Activated naive CD8-positive, alpha-beta T cell treated with anti-CD3 and anti-CD28 coated beads, Interleukin-2, amount 10 ng/mL, durations not matched to agents 7 days and 5 days (primary cell): ENCODE results near the gene NDUFA13. TPM values are rescaled to one million over a fixed set of nuclear protein-coding genes. Genes with fewer than 3 reads are reported as not detected.
A peak's percentile ranks its signal among the peaks of the same experiment; 100 is the strongest.
"Not testable (repeated sequence)": the region's sequence is repeated elsewhere in the genome, so short reads cannot be mapped to it uniquely, and the experiment has no call there.

Experiments used
- ATAC-seq: fragments of 150-1000 bp; cut with Tn5 transposase; one replicate; pipeline ENCODE4 v1.10.0; 2021; ENCODE audit warnings: low read depth, moderate library complexity
- POLR2A ChIA-PET: fragments of 350-600 bp; sonication (Branson Sonifier 250); formaldehyde crosslinking; loops from one replicate; lab custom pipeline; 2021; ENCODE audit warnings: antibody characterized with exemption; lab: Charles Lee
- DNase-seq: peaks from one replicate; pipeline ENCODE4 v3.0.0; 2021
- H3K27ac Mint-ChIP-seq: one replicate; pipeline ENCODE4 v1.8.0; 2022; ENCODE audit warnings: mild to moderate bottlenecking, mixed read lengths
- H3K27me3 Mint-ChIP-seq: one replicate; pipeline ENCODE4 v1.8.0; 2022; ENCODE audit warnings: mild to moderate bottlenecking, moderate library complexity, mixed read lengths
- H3K36me3 Mint-ChIP-seq: one replicate; pipeline ENCODE4 v1.8.0; 2021; ENCODE audit warnings: mild to moderate bottlenecking, mixed read lengths
- H3K4me1 Mint-ChIP-seq: one replicate; pipeline ENCODE4 v1.8.0; 2021; ENCODE audit warnings: mixed read lengths
- H3K4me3 Mint-ChIP-seq: one replicate; pipeline ENCODE4 v1.8.0; 2022; ENCODE audit warnings: mild to moderate bottlenecking, moderate library complexity, mixed read lengths
- H3K9me3 Mint-ChIP-seq: one replicate; pipeline ENCODE4 v1.8.0; 2021; ENCODE audit warnings: mixed read lengths
- total RNA-seq, 2 experiments: library from RNA; stranded (reverse); gene quantifications; one replicate each; pipeline ENCODE4 v1.2.3, GENCODE V29; 2021

NDUFA13 gene
- 100 to 1,000 TPM; 306 to 336 TPM for total RNA-seq

DNA sequence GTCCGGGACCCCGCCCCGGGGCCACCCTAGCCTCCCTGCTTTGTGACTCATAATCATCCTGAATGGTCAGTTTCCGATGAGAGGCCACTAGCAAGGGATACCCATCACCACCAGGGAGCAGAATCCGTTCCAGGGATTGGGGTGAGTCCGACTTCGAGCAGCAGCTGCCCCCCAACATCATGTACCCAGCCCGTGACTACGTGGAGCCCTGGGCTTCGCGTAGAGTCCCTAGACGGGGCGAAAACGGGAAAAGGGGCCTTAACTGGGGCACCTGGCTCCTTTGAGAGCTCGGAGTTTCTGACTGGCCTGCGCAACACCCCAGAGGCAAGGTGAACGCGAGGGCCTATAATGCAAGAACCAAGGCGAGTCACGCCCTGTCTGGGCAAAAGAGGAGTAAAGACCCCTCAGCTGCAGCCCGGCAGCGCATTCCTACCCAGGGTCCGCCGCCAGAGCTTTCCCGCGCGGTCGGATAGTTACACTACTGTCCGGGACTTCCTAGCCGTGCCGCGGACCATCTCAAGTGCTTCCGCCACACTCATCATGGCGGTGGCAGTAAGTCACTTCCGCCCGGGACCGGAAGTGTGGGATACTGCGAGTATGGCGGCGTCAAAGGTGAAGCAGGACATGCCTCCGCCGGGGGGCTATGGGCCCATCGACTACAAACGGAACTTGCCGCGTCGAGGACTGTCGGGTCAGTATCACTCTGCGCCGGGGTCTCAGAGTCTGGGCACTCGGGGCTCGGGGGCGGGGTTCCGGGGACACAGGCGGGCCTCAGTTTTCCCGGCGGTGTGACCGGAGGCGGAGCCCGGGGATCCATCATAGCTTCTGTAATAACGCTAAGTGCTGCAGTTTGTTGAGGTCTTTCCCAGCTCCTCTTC is at the start of gene NDUFA13:
Gene NDUFA13, plus strand, starts transcription at position 584 of the 878 bp plus-strand sequence. Its CDS starts 14 bp downstream, at position 598.
- Mint-ChIP-seq H3K4me3 (peak within 1 kb of the TSS; percentile 89), H3K4me1 (peaks cover 18% of the 10 kb centered on the region), H3K36me3 (peaks cover 20% of the 10 kb centered on the region), H3K9me3 (no peaks in the 10 kb centered on the region), H3K27ac (peak within 1 kb of the TSS; percentile 92), H3K27me3 (no peaks in the 10 kb centered on the region)
- DNase-seq (peak; percentile 98), ATAC-seq (peak; percentile 89)
- POLR2A ChIA-PET, result interaction anchor here (0.6 to 2.1 kb wide), 20 partner anchors 8 to 993 kb away, joined by 3 to 15 read pairs (median 5); partner anchors contain the start of genes GATAD2A, MAU2, NR2C2AP and SUGP1

DNA sequence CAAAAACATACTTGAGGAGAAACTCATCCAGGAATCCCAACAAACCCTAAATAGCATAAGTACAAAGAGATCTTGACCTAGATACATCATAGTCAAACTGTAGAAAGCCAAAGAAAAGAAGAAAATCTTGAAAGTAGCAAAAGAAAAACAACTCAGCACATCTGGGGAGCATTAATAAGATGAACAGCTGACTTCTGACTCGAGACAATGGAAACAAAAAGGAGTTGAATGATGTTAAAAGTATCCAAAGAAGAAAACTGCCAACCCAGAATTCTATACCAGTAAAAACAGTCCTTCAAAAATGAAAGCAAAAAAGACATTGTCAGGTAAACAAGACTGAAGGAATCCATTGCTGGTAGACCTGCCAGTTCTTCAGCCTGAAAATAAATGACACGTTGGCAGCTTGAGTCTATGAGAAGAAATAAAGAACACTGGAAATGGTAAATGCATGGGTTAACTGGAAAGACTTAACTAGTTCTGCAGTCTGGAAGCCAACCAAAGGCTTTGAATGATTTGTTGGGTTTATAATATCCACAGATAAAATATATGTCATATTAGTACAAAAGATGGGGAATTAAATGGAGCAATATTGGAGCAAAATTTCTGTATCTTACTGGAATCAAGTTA is 47.5 kb upstream of the NDUFA13 start:
- POLR2A ChIA-PET, result interaction anchor here (0.8 to 1.4 kb wide), 2 partner anchors 9 to 10 kb away, joined by 3 to 5 read pairs; no protein-coding TSS in a partner anchor
- Mint-ChIP-seq H3K4me3 (no peak overlapping the region), H3K9me3 (peaks cover 15% of the 10 kb centered on the region), H3K27me3 (no peaks in the 10 kb centered on the region), H3K4me1 (peaks cover 22% of the 10 kb centered on the region), H3K36me3 (peaks cover 55% of the 10 kb centered on the region), H3K27ac (no peak overlapping the region)
- ATAC-seq (no peak), DNase-seq (no peak)

DNA sequence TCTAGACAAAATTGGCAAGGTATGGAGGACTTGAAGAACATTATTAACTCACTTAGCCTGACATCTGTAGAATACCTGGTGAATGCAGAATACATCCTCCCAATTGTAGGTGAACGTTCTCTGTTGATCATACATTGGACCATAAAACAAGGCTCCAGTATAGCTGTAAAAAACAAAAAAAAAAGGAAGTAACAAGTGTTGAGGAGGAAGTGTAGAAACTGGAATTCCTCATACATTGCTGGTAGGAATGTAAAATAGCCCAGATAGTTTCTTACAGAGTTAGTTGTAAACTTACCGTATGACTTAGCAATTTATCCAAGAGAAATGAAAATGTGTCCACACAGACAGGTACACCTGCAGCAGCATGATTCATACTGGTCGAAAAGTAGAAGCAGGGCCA is 45.4 kb upstream of the NDUFA13 start:
- Mint-ChIP-seq H3K36me3 (peaks cover 47% of the 10 kb centered on the region), H3K27me3 (no peaks in the 10 kb centered on the region), H3K9me3 (peaks cover 15% of the 10 kb centered on the region), H3K4me1 (peaks cover 31% of the 10 kb centered on the region), H3K27ac (peak overlapping the region; percentile 22), H3K4me3 (no peak overlapping the region)
- ATAC-seq (no peak), DNase-seq (no peak)
- POLR2A ChIA-PET, result interaction anchor here (0.6 to 0.7 kb wide), 2 partner anchors 40 to 268 kb away, joined by 3 to 5 read pairs; no protein-coding TSS in a partner anchor

DNA sequence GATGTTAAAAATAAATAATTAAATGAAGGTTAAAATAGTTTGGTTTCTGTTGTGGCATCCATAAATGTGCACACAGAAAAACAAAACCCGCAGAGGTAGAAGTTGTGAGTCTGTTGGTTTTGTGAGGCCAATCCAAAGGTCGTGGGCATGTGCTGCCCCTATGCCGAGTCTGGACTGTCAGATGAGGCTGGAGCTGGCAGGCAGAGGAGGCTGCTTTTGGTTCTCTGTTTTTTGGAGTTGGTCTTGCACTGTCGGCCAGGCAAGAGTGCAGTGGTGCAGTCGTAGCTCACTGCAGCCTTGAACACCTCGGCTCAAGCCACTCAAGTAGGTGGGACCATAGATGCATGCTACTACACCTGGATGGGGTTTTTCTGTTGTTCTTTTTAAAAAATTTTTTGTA is 44.3 kb upstream of the NDUFA13 start:
- DNase-seq (no peak), ATAC-seq (no peak)
- Mint-ChIP-seq H3K4me3 (no peak overlapping the region), H3K9me3 (peaks cover 15% of the 10 kb centered on the region), H3K4me1 (peaks cover 31% of the 10 kb centered on the region), H3K27me3 (no peaks in the 10 kb centered on the region), H3K36me3 (peaks cover 39% of the 10 kb centered on the region), H3K27ac (peak overlapping the region; percentile 50)
- POLR2A ChIA-PET, result interaction anchor here (0.6 kb wide), 1 partner anchor 21 kb away, joined by 3 read pairs; no protein-coding TSS in a partner anchor

DNA sequence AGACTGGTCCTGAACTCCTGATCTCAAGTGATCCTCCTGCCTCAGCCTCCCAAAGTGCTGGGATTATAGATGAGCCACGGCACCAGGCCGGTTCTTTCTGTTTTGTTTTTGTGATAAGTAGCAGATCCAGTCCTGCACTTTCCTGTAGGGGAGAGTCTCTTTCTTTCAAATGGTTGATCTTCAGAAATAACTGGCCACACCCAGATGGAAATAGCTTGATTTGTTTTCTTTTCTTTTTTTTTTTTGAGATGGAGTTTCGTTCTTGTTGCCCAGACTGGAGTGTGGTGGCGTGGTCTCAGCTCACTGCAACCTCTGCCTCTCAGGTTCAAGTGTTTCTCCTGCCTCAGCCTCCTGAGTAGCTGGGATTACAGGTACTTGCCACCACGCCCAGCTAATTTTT is 43.9 kb upstream of the NDUFA13 start:
- DNase-seq, H3K4me3 Mint-ChIP-seq, POLR2A ChIA-PET, H3K27me3 Mint-ChIP-seq, ATAC-seq: not testable (repeated sequence)
- H3K36me3 Mint-ChIP-seq, result peaks cover 35% of the 10 kb centered on the region
- H3K27ac Mint-ChIP-seq, result peak overlapping the region; percentile 50
- peaks cover 15% of the 10 kb centered on the region for H3K9me3 Mint-ChIP-seq
- H3K4me1 Mint-ChIP-seq, result peaks cover 31% of the 10 kb centered on the region

DNA sequence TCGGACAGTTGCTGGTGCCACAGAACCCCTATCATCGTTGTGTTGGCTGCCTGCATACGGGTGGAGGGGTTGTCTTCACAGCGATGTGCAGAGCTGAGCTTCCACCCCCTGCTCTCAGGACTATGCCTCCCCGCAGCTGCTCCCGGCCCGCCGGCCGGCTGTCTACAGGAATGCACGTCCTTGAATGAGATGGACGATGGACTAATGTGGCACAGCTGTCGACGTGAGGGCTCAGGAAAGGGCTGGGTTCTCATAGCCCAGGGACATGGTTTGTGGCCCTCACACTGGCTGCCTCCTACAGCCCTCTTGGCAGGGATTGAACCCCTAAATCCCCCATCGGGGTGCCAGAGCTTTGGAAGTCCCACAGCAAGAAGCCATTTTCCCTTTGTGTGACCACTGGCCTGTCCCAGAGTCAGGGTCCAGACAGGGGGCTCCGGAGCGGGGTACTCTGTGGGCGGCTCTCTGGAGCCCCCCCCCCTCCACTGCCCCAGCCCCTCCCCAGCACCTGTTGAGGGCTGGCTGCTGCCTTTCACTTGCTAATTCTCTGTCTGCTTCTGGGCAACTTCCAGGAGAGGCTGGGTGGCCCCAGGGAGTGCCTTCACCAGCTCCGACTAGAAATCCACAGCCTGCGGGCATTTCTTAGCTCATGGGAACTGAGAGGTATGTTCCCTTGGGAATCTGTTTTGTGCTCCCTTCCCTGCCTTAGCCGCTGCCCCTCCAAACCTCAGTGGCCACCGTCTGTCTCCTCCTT is 40.8 kb upstream of the NDUFA13 start:
- POLR2A ChIA-PET, result interaction anchor here (0.9 to 1.5 kb wide), 2 partner anchors 12 to 70 kb away, joined by 3 to 4 read pairs; partner anchors contain the start of gene GATAD2A
- no peaks in the 10 kb centered on the region for H3K9me3 Mint-ChIP-seq
- peak overlapping the region; percentile 80 for H3K27ac Mint-ChIP-seq
- peaks cover 43% of the 10 kb centered on the region for H3K4me1 Mint-ChIP-seq
- DNase-seq (no peak), ATAC-seq (no peak)
- H3K27me3 Mint-ChIP-seq, result no peaks in the 10 kb centered on the region
- H3K36me3 Mint-ChIP-seq, result peaks cover 22% of the 10 kb centered on the region
- H3K4me3 Mint-ChIP-seq, result no peak overlapping the region

DNA sequence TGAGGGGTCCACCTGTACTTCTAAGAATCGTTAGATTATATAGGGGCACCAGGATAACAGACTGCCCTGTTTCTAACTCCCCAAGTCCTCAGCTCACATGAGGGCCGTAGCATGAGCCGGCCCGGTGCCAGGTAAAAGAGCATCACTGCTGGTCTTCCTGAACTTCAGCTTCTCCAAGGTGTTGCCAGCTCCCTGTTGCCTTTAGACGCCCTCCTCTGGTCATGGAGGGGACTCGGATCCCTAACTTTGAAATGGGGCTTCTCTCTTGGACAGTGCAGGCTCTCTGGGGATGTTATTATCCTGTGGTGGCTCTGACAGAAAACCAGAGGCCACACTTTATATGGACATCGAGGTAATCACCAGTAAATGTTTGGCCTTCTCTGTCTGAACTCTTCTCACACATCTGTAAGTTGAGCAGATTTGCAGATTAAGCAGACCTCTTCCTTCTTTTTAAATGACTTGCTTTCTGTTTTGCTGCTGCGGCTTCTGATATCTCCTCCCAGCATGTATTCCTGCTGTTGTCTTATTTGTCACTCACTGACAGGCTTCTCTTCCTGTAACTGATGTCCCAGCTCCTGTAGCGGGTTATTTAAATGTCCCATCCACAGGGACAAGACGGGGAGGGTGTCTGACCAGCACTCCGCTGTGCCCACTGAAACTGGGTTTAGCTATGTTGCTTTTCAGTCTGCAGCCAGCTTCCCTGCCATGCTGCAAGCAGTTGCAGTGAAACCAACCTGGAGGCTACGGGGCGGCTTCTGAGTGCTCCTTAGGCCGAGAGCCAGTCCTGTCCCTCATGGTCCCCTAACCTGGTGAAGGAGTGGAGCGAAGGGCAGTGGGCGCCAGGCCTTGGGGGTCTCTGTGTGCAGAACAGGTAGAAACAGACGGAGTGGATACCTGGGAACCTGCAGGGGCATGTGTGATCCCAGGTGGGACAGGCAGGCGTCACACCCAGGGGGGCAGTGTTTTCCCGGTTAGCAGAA is 39.9 kb upstream of the NDUFA13 start:
- POLR2A ChIA-PET, result interaction anchor here (0.9 to 1.5 kb wide), 2 partner anchors 11 to 71 kb away, joined by 3 to 4 read pairs; partner anchors contain the start of gene GATAD2A
- no peak for ATAC-seq
- Mint-ChIP-seq H3K4me3 (no peak overlapping the region), H3K27ac (peak overlapping the region; percentile 54), H3K9me3 (no peaks in the 10 kb centered on the region), H3K36me3 (peaks cover 18% of the 10 kb centered on the region), H3K27me3 (no peaks in the 10 kb centered on the region), H3K4me1 (peaks cover 47% of the 10 kb centered on the region)
- DNase-seq, result no peak

DNA sequence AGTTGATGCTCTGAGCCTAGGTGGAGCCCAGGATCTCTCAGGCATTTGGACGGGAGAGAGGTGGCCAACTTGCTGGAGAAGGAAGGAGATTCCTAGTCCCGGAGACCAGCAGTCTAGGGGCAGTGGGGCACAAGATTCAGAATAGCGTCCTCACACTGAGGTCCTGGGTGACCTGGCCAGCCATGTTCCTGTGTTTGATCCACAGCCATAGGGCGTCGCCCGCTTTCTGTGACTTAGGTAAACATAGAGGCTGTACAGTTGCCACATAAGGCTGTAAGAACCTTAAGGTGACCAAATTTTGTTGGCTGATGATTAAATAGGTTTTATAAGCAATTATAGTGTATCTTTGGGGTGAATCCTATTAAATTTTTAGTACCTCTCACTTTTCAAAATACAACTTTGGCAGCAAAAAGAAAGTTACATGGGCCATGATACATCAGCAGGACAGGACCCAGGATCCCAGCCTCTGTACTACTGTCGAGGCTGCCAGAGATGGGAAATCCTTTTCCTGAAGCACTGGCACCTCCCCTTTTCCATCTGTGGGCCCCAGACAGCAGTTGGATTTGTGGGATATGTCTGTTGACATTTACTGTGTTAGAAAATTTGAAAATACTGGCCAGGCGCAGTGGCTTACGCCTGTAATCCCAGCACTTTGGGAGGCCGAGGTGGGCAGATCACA is 38.2 kb upstream of the NDUFA13 start:
- ATAC-seq (no peak), DNase-seq (no peak)
- Mint-ChIP-seq H3K4me3 (no peak overlapping the region), H3K9me3 (no peaks in the 10 kb centered on the region), H3K36me3 (peaks cover 16% of the 10 kb centered on the region), H3K4me1 (peaks cover 47% of the 10 kb centered on the region), H3K27me3 (no peaks in the 10 kb centered on the region), H3K27ac (no peak overlapping the region)
- POLR2A ChIA-PET, result interaction anchor here (0.6 to 1.0 kb wide), 3 partner anchors 14 to 253 kb away, joined by 3 read pairs; no protein-coding TSS in a partner anchor

DNA sequence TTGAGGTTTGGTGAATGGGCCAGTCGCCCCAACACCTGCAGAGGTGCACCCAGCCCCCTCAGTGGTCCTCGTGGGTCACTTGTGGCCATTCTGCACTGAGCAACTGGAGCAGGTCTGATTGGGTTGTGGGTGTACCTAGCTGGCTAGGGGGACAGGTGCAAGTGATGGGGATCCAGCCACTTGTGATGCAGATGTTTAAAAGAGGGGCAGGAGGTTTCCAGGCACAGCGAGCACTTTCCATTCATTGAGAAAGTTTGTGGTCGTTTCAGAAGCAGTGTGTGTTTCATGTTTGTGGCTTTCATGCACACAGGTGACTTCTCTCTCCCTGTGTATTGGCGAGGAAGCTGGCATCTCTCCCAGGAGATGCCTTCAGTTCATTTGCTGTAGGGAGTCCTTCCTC is 35.3 kb upstream of the NDUFA13 start:
- Mint-ChIP-seq H3K36me3 (peaks cover 18% of the 10 kb centered on the region), H3K9me3 (no peaks in the 10 kb centered on the region), H3K27ac (peak overlapping the region; percentile 79), H3K4me3 (peak overlapping the region; percentile 13), H3K4me1 (peaks cover 38% of the 10 kb centered on the region), H3K27me3 (no peaks in the 10 kb centered on the region)
- DNase-seq, result no peak
- POLR2A ChIA-PET, result no interaction called here
- peak; percentile 62 for ATAC-seq

DNA sequence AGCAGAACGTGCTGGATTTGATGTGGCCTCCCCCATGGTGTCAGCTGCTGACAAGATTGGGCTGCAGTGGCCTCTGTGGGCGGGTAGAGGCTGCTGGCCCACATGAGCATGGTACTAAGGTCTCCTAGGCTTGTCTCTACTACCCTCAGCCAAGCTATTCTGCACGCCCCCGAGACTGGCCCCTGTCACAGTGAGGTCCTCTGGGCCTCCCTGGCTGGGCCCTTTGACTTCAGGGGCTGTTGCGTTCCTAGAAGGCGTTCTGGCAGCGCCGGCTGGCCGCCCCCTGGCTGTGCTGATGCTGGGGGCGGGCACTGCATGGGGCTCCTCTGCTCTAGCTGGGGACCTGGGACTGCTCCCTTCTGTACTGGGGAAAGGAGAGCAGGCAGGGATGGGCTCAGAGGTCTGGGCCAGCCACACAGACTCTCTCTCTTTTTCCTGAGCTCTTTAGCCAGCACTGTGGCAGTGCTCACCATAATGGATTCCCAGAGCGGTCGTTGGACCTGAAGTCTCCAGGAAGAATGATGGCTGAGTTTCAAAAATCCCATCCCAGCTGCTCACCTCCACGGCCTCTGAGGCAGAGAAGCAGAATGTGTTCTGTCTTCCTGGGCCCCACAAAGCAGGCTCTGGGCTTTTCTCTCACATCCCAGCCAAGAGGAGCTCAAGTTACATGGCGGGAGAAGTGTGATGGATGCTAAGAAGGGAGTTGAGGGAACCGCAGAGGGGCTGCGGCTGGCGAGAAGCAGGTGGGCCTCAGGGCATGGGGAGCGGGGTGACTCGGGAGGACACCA is 33.0 kb upstream of the NDUFA13 start:
- peaks cover 37% of the 10 kb centered on the region for H3K4me1 Mint-ChIP-seq
- peak overlapping the region; percentile 74 for H3K27ac Mint-ChIP-seq
- H3K4me3 Mint-ChIP-seq, result no peak overlapping the region
- peaks cover 11% of the 10 kb centered on the region for H3K36me3 Mint-ChIP-seq
- DNase-seq (no peak), ATAC-seq (no peak)
- no peaks in the 10 kb centered on the region for H3K9me3 Mint-ChIP-seq
- no peaks in the 10 kb centered on the region for H3K27me3 Mint-ChIP-seq
- POLR2A ChIA-PET, result interaction anchor here (1.6 kb wide), 1 partner anchor 110 kb away, joined by 4 read pairs; no protein-coding TSS in a partner anchor
